SK-N-SH (cell line): ENCODE results near the gene PPM1E. TPM values are rescaled to one million over a fixed set of nuclear protein-coding genes. Genes with fewer than 3 reads are reported as not detected.

ENCODE experiments used
- CTCF ChIA-PET: fragments of 300-600, 350-600 bp; formaldehyde crosslinking; extraction: SDS; loops from one replicate; lab custom pipeline; 2021; lab: Yijun Ruan, JAX
- POLR2A ChIA-PET: fragments of 350-600 bp; sonication (Branson Sonifier 250); formaldehyde crosslinking; extraction: SDS; loops from one replicate; lab custom pipeline; 2020; ENCODE audit warnings: antibody characterized with exemption, inconsistent platforms; lab: Yijun Ruan, JAX
- DNase-seq: peaks from one replicate; pipeline ENCODE4 v3.0.0; 2012
- H2AFZ ChIP-seq: fragments of 200-600 bp; sonication (generic); 2 replicates; pipeline ENCODE4 v1.8.1; 2016; ENCODE audit warnings: antibody characterized with exemption, mild to moderate bottlenecking, low read depth
- H3F3A ChIP-seq: fragments of 200-600 bp; sonication (generic); replicated peaks from 2 replicates; pipeline ENCODE3; 2016; ENCODE audit warnings: antibody characterized with exemption, mild to moderate bottlenecking; ENCODE audit not compliant: insufficient read depth
- H3K27ac ChIP-seq, 2 experiments: fragments of 200-500 bp in 1 of 2; fragments of 200-600 bp in 1 of 2; sonication (Bioruptor generic) in 1 of 2; sonication (generic), shearing (Covaris generic) in 1 of 2; 2 replicates each; pipeline versions ENCODE4 v1.5.1 to v1.6.1; 2014 to 2016; ENCODE audit warnings: low read depth in 2 of 2, inconsistent platforms in 1 of 2, low read length in 1 of 2, mild to moderate bottlenecking in 1 of 2, mixed read lengths in 1 of 2
- H3K27me3 ChIP-seq: fragments of 200-600 bp; sonication (generic), shearing (Covaris generic); 2 replicates; pipeline ENCODE4 v1.6.1; 2016; ENCODE audit warnings: mixed run types; ENCODE audit not compliant: insufficient read depth
- H3K36me3 ChIP-seq, 2 experiments: fragments of 200-500 bp in 1 of 2; fragments of 200-600 bp in 1 of 2; sonication (Bioruptor generic) in 1 of 2; sonication (generic) in 1 of 2; replicated peaks in 1 of 2; 2 replicates each; pipeline versions ENCODE3 to v1.5.1; 2014 to 2016; ENCODE audit warnings: low read length in 1 of 2, mild to moderate bottlenecking in 1 of 2; ENCODE audit not compliant: insufficient read depth in 2 of 2, control insufficient read depth in 1 of 2
- H3K4me1 ChIP-seq, 2 experiments: fragments of 200-500 bp in 1 of 2; fragments of 200-600 bp in 1 of 2; sonication (Bioruptor generic) in 1 of 2; sonication (generic), shearing (Covaris generic) in 1 of 2; 2 replicates each; pipeline versions ENCODE4 v1.5.1 to v1.6.1; 2014 to 2016; ENCODE audit warnings: low read depth in 1 of 2, low read length in 1 of 2, mixed run types in 1 of 2; ENCODE audit not compliant: insufficient read depth in 2 of 2, control insufficient read depth in 1 of 2
- H3K4me2 ChIP-seq: fragments of 200-600 bp; sonication (generic), shearing (Covaris generic); 2 replicates; pipeline ENCODE4 v1.6.1; 2017; ENCODE audit warnings: mixed run types
- H3K4me3 ChIP-seq, 2 experiments: fragments of 200-500 bp in 1 of 2; fragments of 200-600 bp in 1 of 2; sonication (Bioruptor generic) in 1 of 2; sonication (generic), shearing (Covaris generic) in 1 of 2; 2 replicates each; pipeline versions ENCODE4 v1.5.1 to v1.8.1; 2014 to 2016; ENCODE audit warnings: low read depth in 2 of 2, inconsistent platforms in 1 of 2, low read length in 1 of 2, mild to moderate bottlenecking in 1 of 2, mixed read lengths in 1 of 2, moderate library complexity in 1 of 2
- H3K79me2 ChIP-seq: fragments of 200-600 bp; sonication (generic); 2 replicates; pipeline ENCODE4 v1.8.1; 2017; ENCODE audit warnings: mild to moderate bottlenecking; ENCODE audit not compliant: insufficient read depth
- H3K9ac ChIP-seq: fragments of 200-600 bp; sonication (generic); 2 replicates; pipeline ENCODE4 v1.6.1; 2017; ENCODE audit warnings: mixed run types
- H3K9me2 ChIP-seq: fragments of 200-600 bp; sonication (generic); 2 replicates; pipeline ENCODE4 v1.6.1; 2017; ENCODE audit warnings: mixed run types
- H3K9me3 ChIP-seq: fragments of 200-600 bp; sonication (generic); 2 replicates; pipeline ENCODE4 v1.6.1; 2017; ENCODE audit warnings: mixed run types, mild to moderate bottlenecking, moderate library complexity
- H4K20me1 ChIP-seq: fragments of 200-600 bp; sonication (generic); 2 replicates; pipeline ENCODE4 v1.6.1; 2017; ENCODE audit warnings: mild to moderate bottlenecking, mixed run types; ENCODE audit not compliant: insufficient read depth
- CHD2 ChIP-seq: fragments of 150-350 bp; IDR thresholded peaks from 2 replicates; pipeline ENCODE4 v1.6.1; 2018; ENCODE audit warnings: low read length; ENCODE audit not compliant: partially characterized antibody
- EP300 ChIP-seq, 2 experiments: IDR thresholded peaks; 2 replicates each; pipeline versions ENCODE4 v1.4.0 to v1.6.1; 2012; ENCODE audit warnings: borderline replicate concordance in 1 of 2, low read depth in 1 of 2, low read length in 1 of 2
- EZH2phosphoT487 ChIP-seq: fragments of 200-600 bp; sonication (generic); IDR thresholded peaks from 2 replicates; pipeline ENCODE4 v1.6.1; 2017; ENCODE audit warnings: low read depth, mixed run types, mild to moderate bottlenecking, antibody characterized with exemption, moderate library complexity, borderline replicate concordance
- FOSL2 ChIP-seq: IDR thresholded peaks from 2 replicates; pipeline ENCODE4 v1.4.0; 2012; ENCODE audit warnings: low read depth, mild to moderate bottlenecking, moderate library complexity, borderline replicate concordance
- FOXJ3 ChIP-seq: sonication (generic); formaldehyde crosslinking; IDR thresholded peaks from 2 replicates; pipeline ENCODE4 v1.5.1; 2020; ENCODE audit warnings: mild to moderate bottlenecking, missing genetic modification reagents
- FOXM1 ChIP-seq: IDR thresholded peaks from 2 replicates; pipeline ENCODE4 v1.4.0; 2012; ENCODE audit warnings: low read depth, mild to moderate bottlenecking
- JUND ChIP-seq: IDR thresholded peaks from 2 replicates; pipeline ENCODE4 v1.4.0; 2012
- MXI1 ChIP-seq: IDR thresholded peaks from 2 replicates; pipeline ENCODE4 v1.6.1; 2012; ENCODE audit warnings: mild to moderate bottlenecking, low read depth, low read length, improper control_type of control experiment
- NFIC ChIP-seq: IDR thresholded peaks from 2 replicates; pipeline ENCODE4 v1.4.0; 2012; ENCODE audit warnings: borderline replicate concordance
- RFX5 ChIP-seq: IDR thresholded peaks from 2 replicates; pipeline ENCODE4 v1.6.1; 2012; ENCODE audit warnings: mild to moderate bottlenecking, improper control_type of control experiment, low read length
- RXRA ChIP-seq: IDR thresholded peaks from 2 replicates; pipeline ENCODE4 v1.4.0; 2012; ENCODE audit warnings: low read depth, mild to moderate bottlenecking, borderline replicate concordance
- SIN3A ChIP-seq: IDR thresholded peaks from 2 replicates; pipeline ENCODE4 v1.6.1; 2012; ENCODE audit warnings: low read depth, mild to moderate bottlenecking, low read length, moderate library complexity, borderline replicate concordance
- TAF1 ChIP-seq: IDR thresholded peaks from 2 replicates; pipeline ENCODE4 v1.6.1; 2012; ENCODE audit warnings: low read depth, mild to moderate bottlenecking, low read length, moderate library complexity, borderline replicate concordance
- YY1 ChIP-seq: IDR thresholded peaks from 2 replicates; pipeline ENCODE4 v1.4.0; 2012; ENCODE audit warnings: low read depth, mild to moderate bottlenecking
- WGBS: methylation state at CpG from one replicate; pipeline ENCODE4 v1.1.6; 2017; ENCODE audit warnings: low lambda C conversion rate; 5-methylcytosine and 5-hydroxymethylcytosine counted together
- polyA plus RNA-seq, 3 experiments: library from polyadenylated mRNA; depleted of rRNA; stranded (reverse); fragments of >200 nt; gene quantifications; 2 replicates each; pipeline ENCODE4 v1.2.3, GENCODE V29; 2012
- TF ChIP-seq, protein P1 (sequence below): IDR thresholded peaks from 2 replicates; pipeline ENCODE4 v1.4.0; 2012; ENCODE audit warnings: low read depth, borderline replicate concordance
- TF ChIP-seq, protein P2 (sequence below): fragments of 200-600 bp; sonication (generic); IDR thresholded peaks from 2 replicates; pipeline ENCODE4 v1.6.1; 2017; ENCODE audit warnings: antibody characterized with exemption, mild to moderate bottlenecking, moderate library complexity
- TF ChIP-seq, protein P3 (sequence below): IDR thresholded peaks from 2 replicates; pipeline ENCODE4 v1.4.0; 2012; ENCODE audit warnings: low read depth, borderline replicate concordance
- TF ChIP-seq, protein P4 (sequence below): fragments of 150-350 bp; IDR thresholded peaks from 2 replicates; pipeline ENCODE4 v1.6.1; 2017; ENCODE audit warnings: antibody characterized with exemption, low read length, low read depth, borderline replicate concordance
- TF ChIP-seq, protein P5 (sequence below): fragments of 150-350 bp; IDR thresholded peaks from 2 replicates; pipeline ENCODE4 v1.6.1; 2016; ENCODE audit warnings: mild to moderate bottlenecking, low read depth, low read length

The PPM1E gene
- polyA plus RNA-seq, 1 of the 3 experiments (the other 2 are of a cell fraction) = 0.08 TPM

DNA sequence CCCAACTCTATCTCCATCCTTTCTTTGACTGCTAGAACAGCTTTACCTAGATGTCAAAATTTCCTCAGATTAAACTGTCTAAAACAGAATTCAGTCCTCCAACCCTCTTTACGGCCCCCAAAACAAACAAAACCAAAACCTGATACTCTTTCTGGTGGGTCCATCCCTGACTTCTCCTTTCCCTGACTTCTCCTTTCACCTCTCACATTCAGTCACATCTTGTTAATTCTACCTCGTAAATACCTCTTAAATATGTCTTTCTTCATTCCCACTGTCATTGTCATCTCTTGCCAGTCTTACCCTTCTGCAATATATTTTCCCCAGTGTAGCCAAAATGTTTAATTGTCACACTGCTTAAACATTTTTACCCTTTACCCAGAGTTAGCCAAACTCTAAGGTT, 4.6 kb downstream of the PPM1E start:
- DNase-seq = no peak
- H3K4me2 ChIP-seq = no peak overlapping the region
- no peaks in the 10 kb centered on the region for H4K20me1 ChIP-seq
- no peak overlapping the region for H3K9ac ChIP-seq
- POLR2A ChIA-PET = no interaction called here
- no peaks in the 10 kb centered on the region for H3K79me2 ChIP-seq
- no peak overlapping the region for H3K27ac ChIP-seq
- no peak overlapping the region for H3K4me3 ChIP-seq
- no peak overlapping the region for H2AFZ ChIP-seq
- no peaks in the 10 kb centered on the region for H3K9me2 ChIP-seq
- peaks cover 24% of the 10 kb centered on the region for H3K27me3 ChIP-seq
- no peaks in the 10 kb centered on the region for H3K9me3 ChIP-seq
- CTCF ChIA-PET = interaction anchor here (0.6 to 1.4 kb wide), 3 partner anchors 12 to 209 kb away, joined by 3 read pairs; no protein-coding TSS in a partner anchor
- no peaks in the 10 kb centered on the region for H3K36me3 ChIP-seq
- TF ChIP-seq FOXM1 (no peak), EP300 (IDR thresholded peaks at IDR 0.05; ENCODE audit: borderline replicate concordance in 1 of 2, low read depth in 1 of 2, low read length in 1 of 2) (no peak), FOXJ3 (no peak), RXRA (no peak), NFIC (no peak), CHD2 (no peak), RFX5 (no peak), MXI1 (no peak), SIN3A (no peak), FOSL2 (no peak), TAF1 (no peak), YY1 (no peak), EZH2phosphoT487 (no peak), JUND (no peak)
- TF ChIP-seq, protein P1, sequence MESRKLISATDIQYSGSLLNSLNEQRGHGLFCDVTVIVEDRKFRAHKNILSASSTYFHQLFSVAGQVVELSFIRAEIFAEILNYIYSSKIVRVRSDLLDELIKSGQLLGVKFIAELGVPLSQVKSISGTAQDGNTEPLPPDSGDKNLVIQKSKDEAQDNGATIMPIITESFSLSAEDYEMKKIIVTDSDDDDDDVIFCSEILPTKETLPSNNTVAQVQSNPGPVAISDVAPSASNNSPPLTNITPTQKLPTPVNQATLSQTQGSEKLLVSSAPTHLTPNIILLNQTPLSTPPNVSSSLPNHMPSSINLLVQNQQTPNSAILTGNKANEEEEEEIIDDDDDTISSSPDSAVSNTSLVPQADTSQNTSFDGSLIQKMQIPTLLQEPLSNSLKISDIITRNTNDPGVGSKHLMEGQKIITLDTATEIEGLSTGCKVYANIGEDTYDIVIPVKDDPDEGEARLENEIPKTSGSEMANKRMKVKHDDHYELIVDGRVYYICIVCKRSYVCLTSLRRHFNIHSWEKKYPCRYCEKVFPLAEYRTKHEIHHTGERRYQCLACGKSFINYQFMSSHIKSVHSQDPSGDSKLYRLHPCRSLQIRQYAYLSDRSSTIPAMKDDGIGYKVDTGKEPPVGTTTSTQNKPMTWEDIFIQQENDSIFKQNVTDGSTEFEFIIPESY = no peak
- TF ChIP-seq, protein P2, sequence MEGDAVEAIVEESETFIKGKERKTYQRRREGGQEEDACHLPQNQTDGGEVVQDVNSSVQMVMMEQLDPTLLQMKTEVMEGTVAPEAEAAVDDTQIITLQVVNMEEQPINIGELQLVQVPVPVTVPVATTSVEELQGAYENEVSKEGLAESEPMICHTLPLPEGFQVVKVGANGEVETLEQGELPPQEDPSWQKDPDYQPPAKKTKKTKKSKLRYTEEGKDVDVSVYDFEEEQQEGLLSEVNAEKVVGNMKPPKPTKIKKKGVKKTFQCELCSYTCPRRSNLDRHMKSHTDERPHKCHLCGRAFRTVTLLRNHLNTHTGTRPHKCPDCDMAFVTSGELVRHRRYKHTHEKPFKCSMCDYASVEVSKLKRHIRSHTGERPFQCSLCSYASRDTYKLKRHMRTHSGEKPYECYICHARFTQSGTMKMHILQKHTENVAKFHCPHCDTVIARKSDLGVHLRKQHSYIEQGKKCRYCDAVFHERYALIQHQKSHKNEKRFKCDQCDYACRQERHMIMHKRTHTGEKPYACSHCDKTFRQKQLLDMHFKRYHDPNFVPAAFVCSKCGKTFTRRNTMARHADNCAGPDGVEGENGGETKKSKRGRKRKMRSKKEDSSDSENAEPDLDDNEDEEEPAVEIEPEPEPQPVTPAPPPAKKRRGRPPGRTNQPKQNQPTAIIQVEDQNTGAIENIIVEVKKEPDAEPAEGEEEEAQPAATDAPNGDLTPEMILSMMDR = no peak
- TF ChIP-seq, protein P3, sequence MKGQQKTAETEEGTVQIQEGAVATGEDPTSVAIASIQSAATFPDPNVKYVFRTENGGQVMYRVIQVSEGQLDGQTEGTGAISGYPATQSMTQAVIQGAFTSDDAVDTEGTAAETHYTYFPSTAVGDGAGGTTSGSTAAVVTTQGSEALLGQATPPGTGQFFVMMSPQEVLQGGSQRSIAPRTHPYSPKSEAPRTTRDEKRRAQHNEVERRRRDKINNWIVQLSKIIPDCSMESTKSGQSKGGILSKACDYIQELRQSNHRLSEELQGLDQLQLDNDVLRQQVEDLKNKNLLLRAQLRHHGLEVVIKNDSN = no peak
- TF ChIP-seq, protein P4, sequence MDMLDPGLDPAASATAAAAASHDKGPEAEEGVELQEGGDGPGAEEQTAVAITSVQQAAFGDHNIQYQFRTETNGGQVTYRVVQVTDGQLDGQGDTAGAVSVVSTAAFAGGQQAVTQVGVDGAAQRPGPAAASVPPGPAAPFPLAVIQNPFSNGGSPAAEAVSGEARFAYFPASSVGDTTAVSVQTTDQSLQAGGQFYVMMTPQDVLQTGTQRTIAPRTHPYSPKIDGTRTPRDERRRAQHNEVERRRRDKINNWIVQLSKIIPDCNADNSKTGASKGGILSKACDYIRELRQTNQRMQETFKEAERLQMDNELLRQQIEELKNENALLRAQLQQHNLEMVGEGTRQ = no peak
- TF ChIP-seq, protein P5, sequence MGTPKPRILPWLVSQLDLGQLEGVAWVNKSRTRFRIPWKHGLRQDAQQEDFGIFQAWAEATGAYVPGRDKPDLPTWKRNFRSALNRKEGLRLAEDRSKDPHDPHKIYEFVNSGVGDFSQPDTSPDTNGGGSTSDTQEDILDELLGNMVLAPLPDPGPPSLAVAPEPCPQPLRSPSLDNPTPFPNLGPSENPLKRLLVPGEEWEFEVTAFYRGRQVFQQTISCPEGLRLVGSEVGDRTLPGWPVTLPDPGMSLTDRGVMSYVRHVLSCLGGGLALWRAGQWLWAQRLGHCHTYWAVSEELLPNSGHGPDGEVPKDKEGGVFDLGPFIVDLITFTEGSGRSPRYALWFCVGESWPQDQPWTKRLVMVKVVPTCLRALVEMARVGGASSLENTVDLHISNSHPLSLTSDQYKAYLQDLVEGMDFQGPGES = no peak
- TF ChIP-seq, all 33 proteins: peak for 0
- WGBS = 51% methylated on average over 2 of the region's 2 CpGs
- Histone ChIP-seq H3K4me1 (peaks cover 0 to 11% of the 10 kb centered on the region in 2 experiments; a peak in 2 of 4 replicates), H3F3A (no peaks in the 10 kb centered on the region)
